Fibroblast of lung (primary cell): Measurements from ENCODE around the gene NRDC. TPM values are rescaled to one million over a fixed set of nuclear protein-coding genes. Genes with fewer than 3 reads are reported as not detected.

Experiments used
- DNase-seq, 2 donors: peaks; one replicate each; pipeline versions ENCODE4 v3.0.0 to v3.0.0-alpha.2; 2010; ENCODE audit warnings: low read depth in 2 of 2
- H2AFZ ChIP-seq: 2 replicates; pipeline ENCODE4 v1.5.1; 2012; ENCODE audit warnings: low read length, control low read depth, inconsistent platforms
- H3K27ac ChIP-seq: 2 replicates; pipeline ENCODE4 v1.5.1; 2011; ENCODE audit warnings: low read length, control low read depth; ENCODE audit not compliant: insufficient read depth
- H3K27me3 ChIP-seq: 2 replicates; pipeline ENCODE4 v1.5.1; 2011; ENCODE audit warnings: mild to moderate bottlenecking, low read length; ENCODE audit not compliant: control insufficient read depth, insufficient read depth
- H3K36me3 ChIP-seq: 2 replicates; pipeline ENCODE4 v1.5.1; 2011; ENCODE audit warnings: low read length; ENCODE audit not compliant: control insufficient read depth, insufficient read depth
- H3K4me1 ChIP-seq: 2 replicates; pipeline ENCODE4 v1.5.1; 2011; ENCODE audit warnings: low read length; ENCODE audit not compliant: control insufficient read depth, insufficient read depth; ENCODE audit errors: extremely low read depth
- H3K4me2 ChIP-seq: 2 replicates; pipeline ENCODE4 v1.5.1; 2011; ENCODE audit warnings: low read length, control low read depth; ENCODE audit not compliant: insufficient read depth; ENCODE audit errors: extremely low read depth
- H3K4me3 ChIP-seq, 4 experiments: fragments of 200-600 bp in 1 of 4; sonication (generic) in 1 of 4; replicated peaks in 1 of 4; 2 replicates each; pipeline ENCODE4 v1.5.1; 2011 to 2016; ENCODE audit warnings: low read length in 4 of 4, low read depth in 3 of 4, mild to moderate bottlenecking in 3 of 4, control low read depth in 2 of 4, inconsistent platforms in 1 of 4, mixed read lengths in 1 of 4; ENCODE audit not compliant: insufficient read depth in 1 of 4; ENCODE audit errors: control extremely low read depth in 1 of 4
- H3K79me2 ChIP-seq: 2 replicates; pipeline ENCODE4 v1.5.1; 2012; ENCODE audit warnings: mild to moderate bottlenecking, low read length, inconsistent platforms; ENCODE audit not compliant: control insufficient read depth, insufficient read depth
- H3K9ac ChIP-seq: 2 replicates; pipeline ENCODE4 v1.5.1; 2011; ENCODE audit warnings: mild to moderate bottlenecking, low read length, control low read depth; ENCODE audit not compliant: insufficient read depth
- H3K9me3 ChIP-seq: 2 replicates; pipeline ENCODE4 v1.5.1; 2012; ENCODE audit warnings: low read depth, low read length; ENCODE audit not compliant: control insufficient read depth, insufficient read depth
- H4K20me1 ChIP-seq: 2 replicates; pipeline ENCODE4 v1.5.1; 2011; ENCODE audit warnings: low read length; ENCODE audit not compliant: control insufficient read depth, insufficient read depth; ENCODE audit errors: extremely low read depth
- EZH2 ChIP-seq: IDR thresholded peaks from 2 replicates; pipeline ENCODE4 v1.5.1; 2012; ENCODE audit warnings: low read length, control low read depth, mild to moderate bottlenecking; ENCODE audit errors: missing control alignments
- polyA plus RNA-seq, 2 donors: library from polyadenylated mRNA; depleted of rRNA in 1 of 2; stranded (reverse) in 1 of 2; unstranded in 1 of 2; fragments of >200 nt; gene quantifications; 2 replicates each; pipeline ENCODE4 v1.2.1, GENCODE V29; 2011 to 2012; ENCODE audit warnings: missing spikeins in 1 of 2
- total RNA-seq: library from RNA; depleted of rRNA; stranded (reverse); fragments of >200 nt; gene quantifications from 2 replicates; pipeline ENCODE4 v1.2.1, GENCODE V29; 2014
- TF ChIP-seq, protein P1 (sequence below), 2 donors: IDR thresholded peaks in 1 of 2; conservative IDR thresholded peaks in 1 of 2; 1 replicate in 1 of 2; 2 replicates in 1 of 2; pipeline ENCODE4 v1.5.1; 2011 to 2012; ENCODE audit warnings: low read length in 2 of 2, control low read depth in 1 of 2, inconsistent platforms in 1 of 2, low read depth in 1 of 2, mild to moderate bottlenecking in 1 of 2

The NRDC gene
- total and polyA plus RNA-seq, 2 donors (not counting 1 experiment from before 2014, with no cell fraction given): 116 to 142 TPM

DNA sequence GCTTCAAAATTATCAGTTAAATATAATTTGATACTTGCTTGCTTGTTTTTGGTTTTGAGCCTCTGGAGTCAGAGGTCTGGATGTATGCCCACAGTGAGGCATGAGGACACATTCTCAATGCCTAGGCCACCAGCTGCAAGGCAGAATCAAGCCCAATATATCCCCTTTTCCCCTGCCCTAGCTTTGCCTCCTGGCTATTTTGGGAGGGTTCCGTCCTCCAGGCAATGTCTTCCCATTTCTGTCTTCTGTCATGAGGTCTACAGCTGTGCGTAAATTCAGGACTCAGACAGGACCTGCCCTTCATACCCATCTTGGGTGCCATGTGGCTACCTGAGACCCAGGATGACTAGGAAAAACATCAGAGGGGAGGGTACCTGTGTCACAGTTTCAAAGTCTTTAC lies 19.2 kb downstream of the NRDC start:
- no peak overlapping the region for H3K27ac ChIP-seq
- no peak overlapping the region for H3K9ac ChIP-seq
- H3K27me3 ChIP-seq: no peaks in the 10 kb centered on the region
- no peak for TF ChIP-seq EZH2
- TF ChIP-seq, protein P1, sequence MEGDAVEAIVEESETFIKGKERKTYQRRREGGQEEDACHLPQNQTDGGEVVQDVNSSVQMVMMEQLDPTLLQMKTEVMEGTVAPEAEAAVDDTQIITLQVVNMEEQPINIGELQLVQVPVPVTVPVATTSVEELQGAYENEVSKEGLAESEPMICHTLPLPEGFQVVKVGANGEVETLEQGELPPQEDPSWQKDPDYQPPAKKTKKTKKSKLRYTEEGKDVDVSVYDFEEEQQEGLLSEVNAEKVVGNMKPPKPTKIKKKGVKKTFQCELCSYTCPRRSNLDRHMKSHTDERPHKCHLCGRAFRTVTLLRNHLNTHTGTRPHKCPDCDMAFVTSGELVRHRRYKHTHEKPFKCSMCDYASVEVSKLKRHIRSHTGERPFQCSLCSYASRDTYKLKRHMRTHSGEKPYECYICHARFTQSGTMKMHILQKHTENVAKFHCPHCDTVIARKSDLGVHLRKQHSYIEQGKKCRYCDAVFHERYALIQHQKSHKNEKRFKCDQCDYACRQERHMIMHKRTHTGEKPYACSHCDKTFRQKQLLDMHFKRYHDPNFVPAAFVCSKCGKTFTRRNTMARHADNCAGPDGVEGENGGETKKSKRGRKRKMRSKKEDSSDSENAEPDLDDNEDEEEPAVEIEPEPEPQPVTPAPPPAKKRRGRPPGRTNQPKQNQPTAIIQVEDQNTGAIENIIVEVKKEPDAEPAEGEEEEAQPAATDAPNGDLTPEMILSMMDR (conservative IDR thresholded peaks at IDR 0.05 in 1 of 2, IDR thresholded peaks at IDR 0.05 in 1 of 2; ENCODE audit: low read depth in 1 of 2, low read length in 2 of 2): no peak
- no peak overlapping the region for H2AFZ ChIP-seq
- H3K9me3 ChIP-seq: no peaks in the 10 kb centered on the region
- H3K4me1 ChIP-seq: no peaks in the 10 kb centered on the region
- peaks cover 46% of the 10 kb centered on the region for H3K79me2 ChIP-seq
- no peak overlapping the region for H3K4me3 ChIP-seq
- H4K20me1 ChIP-seq: no peaks in the 10 kb centered on the region
- no peak overlapping the region for H3K4me2 ChIP-seq
- no peak for DNase-seq
- H3K36me3 ChIP-seq: no peaks in the 10 kb centered on the region

DNA sequence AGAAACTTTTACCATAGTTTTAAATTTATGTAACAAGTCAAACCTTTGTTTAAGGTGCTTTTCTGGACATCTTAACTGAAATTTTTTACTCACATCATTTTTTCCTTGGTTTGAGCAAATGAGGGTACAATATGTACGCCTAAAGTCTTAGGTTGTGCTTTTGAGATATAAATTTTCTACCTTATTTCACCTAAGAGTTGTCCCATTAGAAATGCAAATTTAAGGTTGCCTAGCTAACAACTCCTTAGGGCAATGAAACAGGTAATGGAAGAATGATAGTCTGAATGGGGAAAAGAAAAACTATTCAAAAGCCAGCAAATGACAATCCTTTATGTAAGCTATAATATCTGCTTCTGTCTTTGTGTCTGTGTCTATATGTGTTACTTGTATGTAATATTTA lies 19.6 kb downstream of the NRDC start:
- H4K20me1 ChIP-seq: no peaks in the 10 kb centered on the region
- TF ChIP-seq EZH2: no peak
- TF ChIP-seq, protein P1 (conservative IDR thresholded peaks at IDR 0.05 in 1 of 2, IDR thresholded peaks at IDR 0.05 in 1 of 2; ENCODE audit: low read depth in 1 of 2, low read length in 2 of 2): no peak
- H3K27ac ChIP-seq: no peak overlapping the region
- H2AFZ ChIP-seq: no peak overlapping the region
- no peaks in the 10 kb centered on the region for H3K36me3 ChIP-seq
- no peaks in the 10 kb centered on the region for H3K27me3 ChIP-seq
- peaks cover 44% of the 10 kb centered on the region for H3K79me2 ChIP-seq
- no peak for DNase-seq
- H3K4me2 ChIP-seq: no peak overlapping the region
- H3K4me3 ChIP-seq: no peak overlapping the region
- no peaks in the 10 kb centered on the region for H3K9me3 ChIP-seq
- no peak overlapping the region for H3K9ac ChIP-seq
- no peaks in the 10 kb centered on the region for H3K4me1 ChIP-seq

DNA sequence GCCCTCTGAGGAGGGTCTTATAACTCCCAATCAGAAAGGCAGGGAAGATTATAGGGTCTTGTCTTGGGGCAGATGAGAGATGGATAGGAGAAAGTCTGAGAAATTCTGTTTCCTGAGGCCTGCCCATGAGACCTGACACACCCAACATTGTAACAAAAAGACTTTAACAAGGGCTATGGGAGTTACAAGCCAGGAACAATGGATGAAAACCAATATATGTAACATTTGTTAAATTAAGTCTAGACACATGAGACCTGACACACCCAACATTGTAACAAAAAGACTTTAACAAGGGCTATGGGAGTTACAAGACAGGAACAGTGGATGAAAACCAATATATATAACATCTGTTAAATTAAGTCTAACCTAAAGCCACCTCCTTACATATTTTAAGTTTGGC lies 21.8 kb downstream of the NRDC start:
- no peaks in the 10 kb centered on the region for H3K27me3 ChIP-seq
- no peak overlapping the region for H2AFZ ChIP-seq
- no peaks in the 10 kb centered on the region for H3K9me3 ChIP-seq
- TF ChIP-seq EZH2: no peak
- TF ChIP-seq, protein P1 (conservative IDR thresholded peaks at IDR 0.05 in 1 of 2, IDR thresholded peaks at IDR 0.05 in 1 of 2; ENCODE audit: low read depth in 1 of 2, low read length in 2 of 2): no peak
- H3K79me2 ChIP-seq: peaks cover 34% of the 10 kb centered on the region
- no peaks in the 10 kb centered on the region for H4K20me1 ChIP-seq
- no peak overlapping the region for H3K27ac ChIP-seq
- no peaks in the 10 kb centered on the region for H3K36me3 ChIP-seq
- no peak overlapping the region for H3K9ac ChIP-seq
- H3K4me2 ChIP-seq: no peak overlapping the region
- H3K4me3 ChIP-seq: no peak overlapping the region
- no peaks in the 10 kb centered on the region for H3K4me1 ChIP-seq
- no peak for DNase-seq
